Renal pelvis (tissue), 4 donors: ENCODE measurements around the gene PALD1. TPM values are rescaled to one million over a fixed set of nuclear protein-coding genes. Genes with fewer than 3 reads are reported as not detected.
"Not testable (repeated sequence)": the region's sequence is repeated elsewhere in the genome, so short reads cannot be mapped to it uniquely, and the experiment has no call there.

Source experiments
- DNase-seq: peaks from one replicate; pipeline ENCODE4 v3.0.0-alpha.2; 2013
- polyA plus RNA-seq, 3 donors: library from polyadenylated mRNA; unstranded; fragments of 120-200 nt; gene quantifications; one replicate each; pipeline ENCODE4 v1.2.1, GENCODE V29; 2013; ENCODE audit not compliant: insufficient read length in 3 of 3

The PALD1 gene
- polyA plus RNA-seq, 3 donors, result 8.7 to 12.7 (median 12.7) TPM

GRCh38 chr10:70602665-70603448 lies 124.3 kb downstream of the PALD1 start, which contains the start of gene PRF1:
TSS of gene PRF1 (minus strand) at chr10:70602741. CDS start at chr10:70600902, 1,839 bp downstream.
- no peak for DNase-seq

GRCh38 chr10:70603449-70603801 lies 124.9 kb downstream of the PALD1 start:
- DNase-seq, result no peak

GRCh38 chr10:70604106-70604505 lies 125.5 kb downstream of the PALD1 start:
- DNase-seq, result no peak

GRCh38 chr10:70605161-70605560 lies 126.6 kb downstream of the PALD1 start:
- DNase-seq, result no peak

GRCh38 chr10:70607936-70608335 lies 129.4 kb downstream of the PALD1 start:
- no peak for DNase-seq

- no peak for DNase-seq
Measured at GRCh38 chr10:70613941-70614340, 135.4 kb downstream of the PALD1 start.

GRCh38 chr10:70614364-70614763 lies 135.8 kb downstream of the PALD1 start:
- DNase-seq, result not testable (repeated sequence)

GRCh38 chr10:70615211-70615610 lies 136.6 kb downstream of the PALD1 start:
- DNase-seq, result no peak

GRCh38 chr10:70615784-70616522 lies 137.4 kb downstream of the PALD1 start:
- DNase-seq, result no peak

- no peak for DNase-seq
Measured at GRCh38 chr10:70616761-70617160, 138.2 kb downstream of the PALD1 start.

Other genes starting within 250 kb of the PALD1 start
- gene PPA1, start 245.3 kb upstream of the PALD1 start, polyA plus RNA-seq, result 100 to 1,000 TPM in 2 of 3 donors, 10 to 100 TPM in 1; 87.9 to 114 (median 103) TPM
- gene NPFFR1, start 194.8 kb upstream of the PALD1 start, polyA plus RNA-seq, result under 1 TPM; 0.12 to 0.32 (median 0.17) TPM
- gene LRRC20, start 96.1 kb upstream of the PALD1 start, polyA plus RNA-seq, result 10 to 100 TPM in 2 of 3 donors, 1 to 10 TPM in 1; 7.5 to 12.1 (median 11.1) TPM
- 10 to 100 TPM; 75.3 to 92.0 (median 84.2) TPM for gene EIF4EBP2, start 74.6 kb upstream of the PALD1 start, polyA plus RNA-seq
- 1 to 10 TPM in 1 of 3 donors, under 1 TPM in 2; 0.14 to 1.1 (median 0.44) TPM for gene NODAL, start 37.1 kb upstream of the PALD1 start, polyA plus RNA-seq
- under 1 TPM; 0.40 to 0.45 (median 0.41) TPM for gene PRF1, start 124.0 kb downstream of the PALD1 start, polyA plus RNA-seq
- gene ADAMTS14, start 193.7 kb downstream of the PALD1 start, polyA plus RNA-seq, result 1 to 10 TPM; 1.2 to 2.5 (median 1.6) TPM